NCI-H524 (cell line): Measurements from ENCODE around the gene SOX11.

ENCODE experiments used
- DNase-seq, 2 experiments: peaks; one replicate each; lab custom pipeline; 2025; lab: John Stamatoyannopoulos, UW

SOX11 gene

GRCh38 chr2:5723791-5724735 lies 31.9 kb downstream of the SOX11 start:
- no peak for DNase-seq

DNA sequence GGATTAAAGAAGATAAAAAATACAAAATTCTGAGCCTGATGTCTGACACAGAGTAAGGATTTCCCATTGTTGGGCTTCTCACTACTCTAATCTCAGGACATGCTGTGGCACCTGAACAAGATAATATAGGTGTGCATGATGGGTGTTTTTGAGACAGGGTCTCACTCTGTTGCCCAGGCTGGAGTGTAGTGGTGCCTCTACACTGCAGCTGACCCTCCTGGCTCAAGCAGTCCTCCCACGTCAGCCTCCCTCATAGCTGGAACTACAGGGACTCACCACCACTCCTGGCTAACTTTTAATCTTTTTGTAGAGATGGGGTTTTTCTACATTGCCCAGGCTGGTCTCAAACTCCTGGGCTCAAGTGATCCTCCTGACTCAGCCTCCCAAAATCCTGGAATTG lies 32.9 kb downstream of the SOX11 start:
- no peak for DNase-seq

DNA sequence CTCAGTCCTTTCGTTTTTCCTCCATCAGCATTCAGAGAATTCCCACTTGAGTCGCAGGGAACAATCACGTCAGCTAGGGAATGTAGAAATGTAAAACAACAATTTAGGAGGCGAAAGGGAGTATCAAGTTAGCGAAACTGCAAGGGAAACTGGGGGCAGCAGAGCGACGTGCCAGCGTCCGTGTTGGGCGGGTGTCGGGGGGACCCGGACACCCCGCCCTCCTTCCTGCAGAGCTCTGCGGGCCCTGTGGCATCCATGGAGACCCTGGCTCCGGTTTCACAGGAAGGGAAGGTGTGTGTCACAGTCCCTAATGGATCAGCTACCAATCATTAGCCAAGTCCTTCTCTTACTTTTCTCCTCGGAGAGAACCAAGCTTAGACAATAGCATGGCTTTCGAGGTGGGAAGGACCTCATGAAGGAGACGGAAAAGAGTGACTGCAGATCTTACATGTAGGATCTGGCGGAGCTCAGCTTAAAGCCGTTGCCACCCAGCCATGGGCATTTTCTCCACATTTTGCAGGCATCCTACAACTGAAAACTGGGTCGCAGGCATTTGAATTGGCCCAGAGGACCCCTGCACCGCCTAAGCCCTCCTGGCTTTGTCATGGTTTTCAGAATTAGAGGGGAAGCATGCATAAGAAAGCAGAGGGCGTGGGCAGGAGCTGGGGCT lies 33.7 kb downstream of the SOX11 start:
- DNase-seq, result no peak

DNA sequence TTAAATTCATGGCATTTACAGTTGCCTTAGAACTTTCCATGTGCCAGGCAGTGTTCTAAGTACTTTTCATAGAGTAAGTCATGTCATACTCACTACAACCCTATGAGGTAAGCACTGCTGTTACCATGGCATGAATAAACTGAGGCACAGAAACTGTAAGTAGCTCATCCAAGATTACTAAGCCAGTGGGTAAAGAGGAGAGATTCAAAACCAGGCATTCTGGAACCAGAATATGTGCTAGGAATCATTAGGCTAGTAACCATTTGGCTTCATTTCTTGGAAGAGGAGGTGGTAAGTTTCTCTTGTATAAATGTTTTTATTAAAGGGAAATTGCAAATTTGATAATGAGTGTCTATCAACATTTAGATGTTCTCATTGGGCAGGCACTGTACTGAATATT lies 35.1 kb downstream of the SOX11 start:
- DNase-seq, result no peak

- no peak for DNase-seq
Measured at GRCh38 chr2:5729416-5729815, 37.2 kb downstream of the SOX11 start.

GRCh38 chr2:5730386-5730785 lies 38.2 kb downstream of the SOX11 start:
- DNase-seq, result no peak

- no peak for DNase-seq
Measured at GRCh38 chr2:5734859-5735520, 42.8 kb downstream of the SOX11 start.

DNA sequence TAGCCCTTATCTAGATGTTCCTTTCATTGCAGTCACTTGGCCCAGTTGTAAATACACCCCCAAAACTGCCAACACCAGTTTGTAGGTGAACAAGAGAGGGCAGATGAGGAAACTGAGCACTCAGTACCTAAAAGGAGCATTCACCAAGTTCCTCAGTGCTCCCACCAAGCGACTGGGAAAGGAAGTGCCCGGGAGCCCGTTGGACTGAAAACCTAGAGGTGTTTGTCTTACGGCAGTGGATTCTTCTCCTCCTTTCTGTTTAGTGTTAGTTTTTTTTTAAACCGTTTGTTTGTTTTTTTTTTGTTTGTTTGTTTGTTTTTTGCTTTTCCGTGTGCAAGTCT lies 43.3 kb downstream of the SOX11 start:
- no peak for DNase-seq

DNA sequence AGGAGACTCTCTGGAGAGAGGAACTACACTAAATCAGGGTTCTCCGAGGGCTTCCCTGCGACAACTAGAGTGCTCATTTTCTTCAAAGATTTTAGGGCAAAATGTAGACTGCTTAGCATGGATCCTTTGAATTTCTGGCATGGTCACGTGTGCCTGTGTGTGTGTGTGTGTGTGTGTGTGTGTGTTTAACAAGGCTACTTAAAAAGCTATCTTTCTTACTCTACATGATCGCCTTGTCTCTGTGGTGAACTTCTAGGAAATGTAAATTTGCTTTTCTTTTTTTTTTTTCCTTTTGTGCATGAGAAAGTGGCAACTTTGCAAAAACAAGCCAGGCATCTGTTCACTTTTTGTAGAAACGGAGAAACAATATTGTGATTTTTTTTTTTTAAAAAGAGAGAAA lies 43.9 kb downstream of the SOX11 start:
- DNase-seq, result no peak

- DNase-seq, result no peak
Measured at GRCh38 chr2:5736886-5737285, 44.7 kb downstream of the SOX11 start.

DNA sequence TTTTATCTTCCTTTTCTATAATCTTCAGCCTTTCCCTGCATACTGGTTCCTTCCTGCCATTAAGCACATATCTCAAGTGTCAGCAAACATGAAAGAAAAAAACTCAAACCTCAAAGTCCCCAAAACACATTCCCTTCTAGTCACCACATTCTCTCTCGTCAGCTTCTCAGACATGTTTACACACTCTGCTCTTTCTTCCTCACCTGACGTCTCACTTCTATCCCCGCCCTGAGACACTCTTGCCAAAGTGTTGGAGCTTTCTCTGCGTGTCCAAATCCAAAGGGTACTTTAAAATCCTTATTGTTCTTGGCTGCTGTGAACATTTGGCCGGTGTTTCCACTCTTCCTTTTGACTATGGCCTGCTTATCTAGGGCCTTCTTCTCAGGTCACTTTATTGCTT lies 47.9 kb downstream of the SOX11 start:
- no peak for DNase-seq

DNA sequence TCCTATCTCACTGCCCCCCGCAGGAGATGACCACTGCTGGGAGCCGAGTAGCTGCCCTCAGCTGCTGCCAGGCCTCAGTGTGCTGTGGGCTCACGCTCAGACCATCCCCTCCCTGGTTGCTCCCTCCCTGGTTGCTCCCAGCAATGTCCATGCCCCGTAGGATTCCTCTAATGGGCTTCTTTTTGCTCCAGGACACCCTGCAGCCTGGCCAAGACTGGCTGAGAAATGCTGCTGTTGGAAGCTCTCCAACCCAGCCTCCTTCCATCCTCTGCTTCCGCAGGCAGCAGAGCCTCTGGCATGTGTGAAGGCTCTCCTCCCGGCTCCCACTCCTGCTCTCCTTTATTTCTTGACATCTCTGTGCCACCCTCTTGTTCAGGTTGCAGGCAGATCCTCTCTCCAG lies 48.6 kb downstream of the SOX11 start:
- DNase-seq, result no peak

DNA sequence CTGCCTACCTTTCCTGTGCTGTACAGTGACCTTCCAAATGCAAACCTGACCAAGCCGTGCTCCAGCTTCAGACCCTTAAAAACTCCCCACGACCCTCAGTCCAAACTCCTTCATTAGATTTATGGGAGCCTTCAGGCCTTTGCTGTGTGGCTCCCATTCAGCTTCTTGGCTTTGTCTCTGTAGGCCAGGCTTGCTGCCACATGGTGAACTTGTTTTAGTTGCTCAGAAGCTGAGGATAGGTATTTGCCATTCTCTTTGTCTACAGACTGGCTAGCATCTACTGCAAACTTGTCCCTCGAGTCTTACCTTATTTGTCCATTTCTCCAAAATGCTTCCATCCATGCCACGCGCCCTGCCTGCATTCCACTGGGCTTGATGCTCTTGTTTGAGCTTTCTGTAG lies 49.1 kb downstream of the SOX11 start:
- DNase-seq, result no peak

DNA sequence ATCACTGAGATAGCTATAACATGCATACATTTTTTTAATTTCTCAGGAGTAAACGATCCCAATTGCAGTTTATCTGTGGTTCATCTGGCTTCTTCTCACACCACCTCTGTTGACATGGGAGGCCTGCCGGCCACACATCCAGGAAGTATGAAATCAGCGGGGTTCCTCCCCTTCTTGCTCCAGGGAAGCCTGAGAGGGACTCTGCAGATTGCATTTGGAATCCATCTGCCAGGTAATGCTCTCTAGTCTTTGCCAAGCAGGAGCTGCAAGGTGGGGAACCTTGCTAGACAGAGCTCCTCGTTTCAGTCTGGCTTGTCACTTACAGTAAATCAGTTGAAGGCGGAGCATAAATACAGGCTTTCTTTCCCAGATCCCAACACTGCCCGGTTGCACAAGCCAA lies 49.9 kb downstream of the SOX11 start:
- DNase-seq, result no peak

- no peak for DNase-seq
Measured at GRCh38 chr2:5748391-5748790, 56.2 kb downstream of the SOX11 start.

DNA sequence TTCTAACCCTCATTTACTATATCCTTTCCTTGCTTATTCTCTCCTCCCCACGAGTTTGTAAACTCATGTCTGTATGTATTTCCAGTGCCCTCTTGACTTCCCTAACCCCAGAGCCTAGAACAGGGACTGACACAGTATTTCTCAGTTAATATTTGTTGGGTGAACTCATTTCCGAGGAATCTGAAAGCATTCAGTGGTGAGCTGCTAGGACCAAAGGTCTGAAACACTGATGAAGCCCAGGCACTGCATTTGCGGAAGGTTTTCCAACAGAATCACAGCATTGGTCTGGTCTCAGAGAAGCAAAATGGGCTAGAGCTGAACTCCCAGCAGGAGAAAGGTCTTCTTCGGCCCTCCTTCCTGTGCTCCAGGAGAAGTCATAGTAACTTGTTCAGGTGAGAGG lies 56.8 kb downstream of the SOX11 start:
- DNase-seq, result no peak

DNA sequence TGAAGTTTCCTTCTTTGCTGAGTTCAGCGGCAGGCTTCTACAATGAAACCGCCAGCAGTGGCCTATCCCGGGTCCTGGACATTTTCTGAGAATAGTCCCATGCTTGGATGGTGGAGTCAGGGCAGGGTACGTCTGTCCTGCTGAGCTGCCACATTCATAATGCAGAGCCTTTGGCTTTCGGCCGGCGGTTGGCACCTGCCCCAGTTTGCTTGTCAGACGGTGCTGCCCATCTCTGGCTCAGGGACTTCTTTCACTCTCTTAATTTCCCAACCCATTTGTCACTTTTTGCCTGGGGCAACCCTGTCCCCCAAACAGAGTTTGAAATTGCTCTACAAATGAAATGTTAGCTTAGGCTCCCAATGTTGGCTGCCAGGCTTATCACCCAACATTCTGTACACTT lies 57.2 kb downstream of the SOX11 start:
- DNase-seq, result no peak
